Bronchial epithelial cell (primary cell): ENCODE measurements around the gene KRT86. TPM values are rescaled to one million over a fixed set of nuclear protein-coding genes. Genes with fewer than 3 reads are reported as not detected.

ENCODE experiments used
- DNase-seq: peaks from one replicate; pipeline ENCODE4 v3.0.0-alpha.2; 2010; ENCODE audit warnings: low read depth
- FAIRE-seq: peaks from 2 replicates; lab custom pipeline; 2011; peaks lifted over from hg19 to GRCh38; lab: Jason Lieb, UNC
- H3K27me3 ChIP-seq: 2 replicates; pipeline ENCODE4 v1.5.1; 2011; ENCODE audit warnings: low read length; ENCODE audit not compliant: control insufficient read depth, insufficient read depth
- H3K36me3 ChIP-seq: 2 replicates; pipeline ENCODE4 v1.5.1; 2011; ENCODE audit warnings: low read length; ENCODE audit not compliant: control insufficient read depth, insufficient read depth
- H3K4me3 ChIP-seq: 2 replicates; pipeline ENCODE4 v1.5.1; 2011; ENCODE audit warnings: mild to moderate bottlenecking, low read depth, low read length, control low read depth
- CTCF ChIP-seq: IDR thresholded peaks from 2 replicates; pipeline ENCODE4 v1.5.1; 2011; ENCODE audit warnings: mild to moderate bottlenecking, moderate library complexity, low read length, control low read depth, inconsistent platforms; ENCODE audit not compliant: insufficient read depth, severe bottlenecking
- total RNA-seq: library from RNA; depleted of rRNA; stranded (reverse); fragments of >200 nt; gene quantifications from 2 replicates; pipeline ENCODE4 v1.2.1, GENCODE V29; 2014

Gene KRT86
- total RNA-seq, 1 donor from 2014 or later: 0.26 TPM

- no peak overlapping the region for H3K4me3 ChIP-seq
- FAIRE-seq (no peak), DNase-seq (no peak)
- no peaks in the 10 kb centered on the region for H3K27me3 ChIP-seq
- TF ChIP-seq CTCF: no peak
- no peaks in the 10 kb centered on the region for H3K36me3 ChIP-seq
Observed at GRCh38 chr12:52228931-52229330, 45.5 kb upstream of the KRT86 start.

- Histone ChIP-seq H3K27me3 (no peaks in the 10 kb centered on the region), H3K4me3 (no peak overlapping the region), H3K36me3 (no peaks in the 10 kb centered on the region)
- FAIRE-seq: no peak
- no peak for TF ChIP-seq CTCF
- no peak for DNase-seq
Observed at GRCh38 chr12:52229836-52230343, 44.6 kb upstream of the KRT86 start.

DNA sequence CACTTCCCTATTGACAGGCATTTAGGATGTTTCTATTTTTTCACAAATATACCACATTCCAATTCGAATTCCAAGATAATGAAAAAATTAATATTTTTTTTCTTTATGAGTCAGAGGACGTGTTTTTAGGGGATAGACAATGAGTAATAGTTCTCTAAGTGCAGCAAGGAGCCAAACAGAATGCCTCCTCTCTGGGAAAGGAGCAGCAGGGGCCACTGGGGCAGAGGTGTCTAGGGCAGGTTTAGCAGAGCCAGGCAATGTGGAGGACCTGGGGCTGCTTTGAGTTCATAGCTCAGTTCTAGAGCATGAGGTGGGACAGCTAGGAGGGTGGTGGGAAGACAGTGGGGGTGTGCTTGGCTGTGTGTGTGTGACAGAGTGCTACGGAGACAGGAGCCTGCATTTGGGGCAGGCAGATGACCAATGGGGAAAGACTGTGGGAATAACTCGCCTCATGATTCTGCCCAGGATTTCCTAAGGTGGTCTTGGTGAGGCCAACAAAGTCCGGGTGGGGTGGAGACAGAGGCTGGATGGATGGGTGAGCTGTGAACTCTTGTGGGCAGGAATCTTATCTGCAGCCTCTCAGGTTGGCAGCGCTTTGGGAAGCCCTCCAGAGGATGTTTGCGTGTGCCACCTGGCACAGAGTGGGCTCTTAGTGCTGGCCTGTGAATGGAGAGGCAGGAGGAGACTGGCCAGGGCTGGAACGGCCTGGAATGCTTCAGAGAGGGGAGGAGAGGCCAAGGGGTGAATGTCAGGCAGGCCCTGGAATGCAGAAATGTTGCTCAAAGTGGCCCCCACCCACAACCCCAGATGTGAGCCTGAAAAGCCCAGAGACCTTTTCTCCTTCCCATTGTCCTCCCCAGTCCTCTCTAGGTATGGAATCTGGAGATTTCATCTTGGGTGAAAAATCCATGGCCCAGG is 43.8 kb upstream of the KRT86 start:
- peak; percentile 83 for DNase-seq
- no peak overlapping the region for H3K4me3 ChIP-seq
- FAIRE-seq: no peak
- peaks cover 1% of the 10 kb centered on the region for H3K36me3 ChIP-seq
- no peaks in the 10 kb centered on the region for H3K27me3 ChIP-seq
- TF ChIP-seq CTCF: no peak

DNA sequence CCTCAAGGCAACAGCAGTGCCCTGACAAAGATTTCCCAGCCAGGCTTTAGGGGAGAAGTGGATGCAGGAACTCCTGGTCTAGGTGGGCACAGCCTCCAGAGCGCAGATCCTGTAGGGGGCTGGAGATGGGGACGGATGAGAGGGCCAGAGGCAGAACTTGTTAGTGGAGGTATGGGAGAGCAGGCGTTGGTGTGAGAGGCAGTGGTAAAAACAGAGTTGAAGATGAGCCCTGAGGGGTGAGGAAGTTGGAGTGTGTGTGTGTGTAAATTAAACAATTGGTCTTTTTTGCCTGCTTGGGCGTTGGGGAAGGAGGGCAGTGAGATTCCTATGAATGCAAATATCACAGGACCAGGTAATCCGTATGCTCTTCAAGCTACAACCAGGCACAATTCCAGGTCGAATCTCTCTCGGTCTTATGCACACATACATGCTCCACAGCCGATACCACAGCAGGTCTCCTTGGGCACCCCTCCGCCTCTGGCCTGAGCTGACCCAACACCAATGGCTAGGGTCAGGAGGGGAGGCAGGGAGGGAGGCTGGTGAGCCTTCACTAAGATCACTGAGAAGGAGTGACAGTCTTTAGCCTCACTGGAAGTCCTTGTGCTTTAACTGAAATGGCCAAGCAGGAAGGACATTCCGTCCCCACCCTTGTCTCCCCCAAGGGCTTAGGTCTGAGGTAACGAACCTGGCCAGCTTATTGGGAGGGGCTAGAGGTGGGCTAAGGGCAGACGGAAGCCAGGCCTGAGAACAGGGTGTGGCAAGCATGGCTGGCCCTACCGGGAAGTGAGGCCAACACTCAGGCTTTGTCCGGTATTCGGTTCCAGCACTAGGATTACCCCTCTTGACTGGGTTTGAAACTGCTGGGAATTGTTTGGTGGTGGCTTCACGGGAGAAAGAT is 42.9 kb upstream of the KRT86 start:
- TF ChIP-seq CTCF: no peak
- Histone ChIP-seq H3K36me3 (peaks cover 4% of the 10 kb centered on the region), H3K27me3 (no peaks in the 10 kb centered on the region), H3K4me3 (no peak overlapping the region)
- FAIRE-seq (peak; percentile 55), DNase-seq (peak; percentile 40)

- FAIRE-seq (no peak), DNase-seq (no peak)
- no peak for TF ChIP-seq CTCF
- Histone ChIP-seq H3K4me3 (peak overlapping the region; percentile 47), H3K27me3 (no peaks in the 10 kb centered on the region), H3K36me3 (peaks cover 4% of the 10 kb centered on the region)
Observed at GRCh38 chr12:52232203-52232673, 42.2 kb upstream of the KRT86 start.
